H9 (cell line): ENCODE data around the gene DCST1. TPM values are rescaled to one million over a fixed set of nuclear protein-coding genes. Genes with fewer than 3 reads are reported as not detected.

ENCODE experiments used
- DNase-seq: peaks from one replicate; pipeline ENCODE4 v3.0.0-alpha.2; 2017
- H2AFZ ChIP-seq: one replicate; pipeline ENCODE4 v1.6.1; 2013; ENCODE audit warnings: mild to moderate bottlenecking, low read length, control low read depth, moderate library complexity
- H2AK5ac ChIP-seq: 2 replicates; pipeline ENCODE4 v1.6.1; 2013; ENCODE audit warnings: low read length, control low read depth, mixed read lengths; ENCODE audit not compliant: insufficient read length
- H2BK120ac ChIP-seq: one replicate; pipeline ENCODE4 v1.6.1; 2013; ENCODE audit warnings: low read depth, mild to moderate bottlenecking, low read length, control low read depth, inconsistent platforms; ENCODE audit not compliant: poor library complexity, severe bottlenecking
- H2BK12ac ChIP-seq: 2 replicates; pipeline ENCODE4 v1.6.1; 2013; ENCODE audit warnings: low read length, control low read depth, mixed read lengths, low read depth; ENCODE audit not compliant: insufficient read length
- H2BK15ac ChIP-seq: 2 replicates; pipeline ENCODE4 v1.6.1; 2013; ENCODE audit warnings: low read depth, low read length, control low read depth
- H2BK20ac ChIP-seq: one replicate; pipeline ENCODE4 v1.6.1; 2013; ENCODE audit warnings: low read depth, mild to moderate bottlenecking, low read length, control low read depth, inconsistent platforms; ENCODE audit not compliant: poor library complexity, severe bottlenecking
- H2BK5ac ChIP-seq: 2 replicates; pipeline ENCODE4 v1.6.1; 2013; ENCODE audit warnings: low read length, control low read depth, mixed read lengths; ENCODE audit not compliant: insufficient read length
- H3K14ac ChIP-seq: 2 replicates; pipeline ENCODE4 v1.6.1; 2013; ENCODE audit warnings: low read length, control low read depth; ENCODE audit not compliant: insufficient read depth
- H3K18ac ChIP-seq: 2 replicates; pipeline ENCODE4 v1.6.1; 2013; ENCODE audit warnings: low read depth, mild to moderate bottlenecking, mixed read lengths, low read length, control low read depth; ENCODE audit not compliant: insufficient read length
- H3K23ac ChIP-seq: 2 replicates; pipeline ENCODE4 v1.6.1; 2013; ENCODE audit warnings: low read length, control low read depth, mixed read lengths, low read depth; ENCODE audit not compliant: insufficient read length
- H3K23me2 ChIP-seq: 2 replicates; pipeline ENCODE4 v1.6.1; 2013; ENCODE audit warnings: low read depth, mild to moderate bottlenecking, mixed read lengths, low read length, control low read depth; ENCODE audit not compliant: insufficient read length, poor library complexity, severe bottlenecking
- H3K27ac ChIP-seq: 2 replicates; pipeline ENCODE4 v1.5.1; 2013; ENCODE audit warnings: low read length, control low read depth, mixed read lengths, low read depth; ENCODE audit not compliant: insufficient read length
- H3K27me3 ChIP-seq: 2 replicates; pipeline ENCODE4 v1.6.1; 2013; ENCODE audit warnings: low read length, control low read depth, inconsistent platforms; ENCODE audit not compliant: insufficient read depth
- H3K4ac ChIP-seq: 2 replicates; pipeline ENCODE4 v1.6.1; 2013; ENCODE audit warnings: low read depth, mild to moderate bottlenecking, control low read depth, inconsistent platforms, low read length, moderate library complexity
- H3K4me1 ChIP-seq: 2 replicates; pipeline ENCODE4 v1.6.1; 2013; ENCODE audit warnings: low read length, control low read depth, inconsistent platforms; ENCODE audit not compliant: insufficient read depth
- H3K4me2 ChIP-seq: 2 replicates; pipeline ENCODE4 v1.6.1; 2013; ENCODE audit warnings: low read length, control low read depth, mixed read lengths; ENCODE audit not compliant: insufficient read length, insufficient read depth
- H3K56ac ChIP-seq: 2 replicates; pipeline ENCODE4 v1.6.1; 2013; ENCODE audit warnings: low read depth, mild to moderate bottlenecking, mixed read lengths, low read length, control low read depth; ENCODE audit not compliant: insufficient read length
- H3K79me1 ChIP-seq: 2 replicates; pipeline ENCODE4 v1.6.1; 2013; ENCODE audit warnings: low read depth, mild to moderate bottlenecking, moderate library complexity, low read length, control low read depth, inconsistent platforms; ENCODE audit not compliant: insufficient read depth, poor library complexity, severe bottlenecking
- H3K79me2 ChIP-seq: 2 replicates; pipeline ENCODE4 v1.6.1; 2013; ENCODE audit warnings: low read length, control low read depth, inconsistent platforms; ENCODE audit not compliant: insufficient read depth
- H3K9ac ChIP-seq: 2 replicates; pipeline ENCODE4 v1.6.1; 2013; ENCODE audit warnings: low read length, control low read depth, mixed read lengths; ENCODE audit not compliant: insufficient read length; ENCODE audit errors: extremely low read depth
- H3K9me3 ChIP-seq: one replicate; pipeline ENCODE4 v1.6.1; 2013; ENCODE audit warnings: low read depth, low read length, inconsistent platforms; ENCODE audit not compliant: control insufficient read depth
- H3T11ph ChIP-seq: one replicate; pipeline ENCODE4 v1.6.1; 2013; ENCODE audit warnings: mild to moderate bottlenecking, low read length, control low read depth, inconsistent platforms
- H4K20me1 ChIP-seq: one replicate; pipeline ENCODE4 v1.6.1; 2013; ENCODE audit not compliant: control insufficient read depth, insufficient read length, insufficient read depth
- H4K5ac ChIP-seq: 2 replicates; pipeline ENCODE4 v1.6.1; 2013; ENCODE audit warnings: low read depth, mild to moderate bottlenecking, mixed read lengths, low read length, control low read depth; ENCODE audit not compliant: insufficient read length
- H4K8ac ChIP-seq: replicated peaks from 2 replicates; pipeline ENCODE4 v1.6.1; 2013; ENCODE audit warnings: low read length, control low read depth, mixed read lengths, low read depth; ENCODE audit not compliant: insufficient read length
- H4K91ac ChIP-seq: 2 replicates; pipeline ENCODE4 v1.6.1; 2013; ENCODE audit warnings: low read depth, mild to moderate bottlenecking, moderate library complexity, mixed read lengths, low read length, control low read depth; ENCODE audit not compliant: insufficient read length
- H3K27ac Mint-ChIP-seq, 3 experiments: 2 replicates in 2 of 3; 3 replicates in 1 of 3; pipeline ENCODE4 v1.8.0; 2020 to 2021; ENCODE audit warnings: mixed read lengths in 3 of 3, mild to moderate bottlenecking in 1 of 3, moderate library complexity in 1 of 3
- H3K27me3 Mint-ChIP-seq: 2 replicates; pipeline ENCODE4 v1.8.0; 2021; ENCODE audit warnings: low read depth, mild to moderate bottlenecking, moderate library complexity, mixed read lengths
- H3K36me3 Mint-ChIP-seq, 3 experiments: 2 replicates in 2 of 3; 3 replicates in 1 of 3; pipeline ENCODE4 v1.8.0; 2020 to 2021; ENCODE audit warnings: low read depth in 3 of 3, mixed read lengths in 3 of 3; ENCODE audit not compliant: insufficient read depth in 1 of 3
- H3K4me1 Mint-ChIP-seq, 2 experiments: 2 replicates each; pipeline ENCODE4 v1.8.0; 2020; ENCODE audit warnings: mixed read lengths in 2 of 2
- H3K4me3 Mint-ChIP-seq, 2 experiments: 2 replicates in 1 of 2; 3 replicates in 1 of 2; pipeline ENCODE4 v1.8.0; 2020 to 2021; ENCODE audit warnings: mild to moderate bottlenecking in 2 of 2, mixed read lengths in 2 of 2, moderate library complexity in 1 of 2
- H3K9me3 Mint-ChIP-seq, 2 experiments: 2 replicates in 1 of 2; 3 replicates in 1 of 2; pipeline ENCODE4 v1.8.0; 2020; ENCODE audit warnings: mild to moderate bottlenecking in 2 of 2, mixed read lengths in 2 of 2, moderate library complexity in 1 of 2
- CTCF ChIP-seq: fragments of 200-600 bp; sonication (generic); conservative IDR thresholded peaks from 3 replicates; pipeline ENCODE4 v1.8.0; 2021; ENCODE audit warnings: antibody characterized with exemption, mild to moderate bottlenecking
- WGBS: extraction: QIAGEN DNeasy Blood & Tissue Kit; methylation state at CpG from one replicate; pipeline ENCODE4 v1.1.7; 2013; ENCODE audit warnings: missing lambda C conversion rate, low lambda C conversion rate, mixed read lengths; ENCODE audit not compliant: insufficient read length; ENCODE audit errors: extremely low coverage; 5-methylcytosine and 5-hydroxymethylcytosine counted together
- total RNA-seq: library from RNA; stranded (reverse); gene quantifications from 2 replicates; pipeline ENCODE4 v1.2.1, GENCODE V29; 2021

DCST1 gene
- total RNA-seq, 1 experiment from 2014 or later = not detected

- DNase-seq = no peak
- H3K56ac ChIP-seq = no peak overlapping the region
- peaks cover 89% of the 10 kb centered on the region for H3K27me3 Mint-ChIP-seq
- H2BK15ac ChIP-seq = no peak overlapping the region
- no peaks in the 10 kb centered on the region for H3K9me3 ChIP-seq
- H3K36me3 Mint-ChIP-seq = no peaks in the 10 kb centered on the region; a peak in 1 of 7 replicates
- no peak overlapping the region for H3T11ph ChIP-seq
- no CpG with 5 or more reads among the region's 1 CpG for WGBS
- H3K23me2 ChIP-seq = peaks cover 18% of the 10 kb centered on the region
- no peaks in the 10 kb centered on the region for H3K79me2 ChIP-seq
- H4K8ac ChIP-seq = no peak overlapping the region
- no peak overlapping the region for H3K27ac Mint-ChIP-seq
- no peak overlapping the region for H4K91ac ChIP-seq
- no peak overlapping the region for H3K14ac ChIP-seq
- H3K23ac ChIP-seq = no peak overlapping the region
- H3K4me1 Mint-ChIP-seq = peaks cover 38 to 54% of the 10 kb centered on the region in 2 experiments
- peaks cover 3% of the 10 kb centered on the region; the same call in 1 of the 2 replicates for H3K4me1 ChIP-seq
- no peak overlapping the region for H2BK12ac ChIP-seq
- no peak overlapping the region for H3K18ac ChIP-seq
- H3K27me3 ChIP-seq = peaks cover 23% of the 10 kb centered on the region
- H4K20me1 ChIP-seq = no peaks in the 10 kb centered on the region
- no peaks in the 10 kb centered on the region for H3K79me1 ChIP-seq
- no peak for TF ChIP-seq CTCF
- H4K5ac ChIP-seq = no peak overlapping the region
- no peak overlapping the region for H2BK120ac ChIP-seq
- no peak overlapping the region for H2BK20ac ChIP-seq
- no peak overlapping the region for H3K4me2 ChIP-seq
- H3K27ac ChIP-seq = no peak overlapping the region
- no peak overlapping the region for H3K9ac ChIP-seq
- H3K9me3 Mint-ChIP-seq = peaks cover 0 to 3% of the 10 kb centered on the region in 2 experiments; a peak in 1 of 5 replicates
- no peak overlapping the region for H3K4me3 Mint-ChIP-seq
- no peak overlapping the region for H3K4ac ChIP-seq
- no peak overlapping the region for H2AFZ ChIP-seq
- no peak overlapping the region for H2AK5ac ChIP-seq
- no peak overlapping the region for H2BK5ac ChIP-seq
Observed at GRCh38 chr1:155076371-155076770, 42.7 kb downstream of the DCST1 start.
